Aorta (tissue), 5 donors: Measurements from ENCODE around the gene ANKRD66. TPM values are rescaled to one million over a fixed set of nuclear protein-coding genes. Genes with fewer than 3 reads are reported as not detected.
"Not testable (repeated sequence)": the region's sequence is repeated elsewhere in the genome, so short reads cannot be mapped to it uniquely, and the experiment has no call there.

Experiments used
- ATAC-seq: fragments of 200-7000 bp; cut with Tn5 transposase; one replicate; pipeline ENCODE4 v1.9.1; 2022; ENCODE audit warnings: moderate library complexity; ENCODE audit not compliant: low FRiP score
- DNase-seq, 2 donors: peaks; one replicate each; pipeline ENCODE4 v3.0.0-alpha.2; 2020
- H3K27ac ChIP-seq, 2 donors: one replicate each; pipeline ENCODE4 v1.5.1; 2013; ENCODE audit warnings: low read length in 2 of 2, mild to moderate bottlenecking in 2 of 2, moderate library complexity in 2 of 2, control low read depth in 1 of 2, inconsistent platforms in 1 of 2, low read depth in 1 of 2
- H3K27me3 ChIP-seq, 2 donors: one replicate each; pipeline ENCODE4 v1.6.1; 2013; ENCODE audit warnings: control low read depth in 1 of 2, low read length in 1 of 2, mild to moderate bottlenecking in 1 of 2, moderate library complexity in 1 of 2; ENCODE audit not compliant: insufficient read depth in 2 of 2, control insufficient read depth in 1 of 2
- H3K36me3 ChIP-seq, 2 donors: one replicate each; pipeline ENCODE4 v1.6.1; 2013; ENCODE audit warnings: control low read depth in 1 of 2, low read length in 1 of 2, mild to moderate bottlenecking in 1 of 2; ENCODE audit not compliant: insufficient read depth in 2 of 2, control insufficient read depth in 1 of 2
- H3K4me1 ChIP-seq, 2 donors: one replicate each; pipeline ENCODE4 v1.6.1; 2013; ENCODE audit warnings: low read length in 2 of 2, control low read depth in 1 of 2, mild to moderate bottlenecking in 1 of 2, moderate library complexity in 1 of 2; ENCODE audit not compliant: insufficient read depth in 2 of 2, control insufficient read depth in 1 of 2
- H3K4me3 ChIP-seq, 2 donors: one replicate each; pipeline ENCODE4 v1.5.1; 2013; ENCODE audit warnings: low read length in 2 of 2, control low read depth in 1 of 2, mild to moderate bottlenecking in 1 of 2
- H3K9me3 ChIP-seq: one replicate; pipeline ENCODE4 v1.6.1; 2013; ENCODE audit warnings: mild to moderate bottlenecking, low read length; ENCODE audit not compliant: control insufficient read depth
- WGBS, 2 donors: extraction: QIAGEN DNeasy Blood & Tissue Kit; methylation state at CpG; one replicate each; pipeline ENCODE4 v1.1.7; 2013; 5-methylcytosine and 5-hydroxymethylcytosine counted together
- intact Hi-C, 2 donors: fragments of 100-400 bp; cut with DNase I; formaldehyde crosslinking; loops; one replicate each; pipeline versions ENCODE4 v1.14.2 to v1.15.0; 2022
- polyA plus RNA-seq, 2 donors: library from polyadenylated mRNA; stranded (reverse); fragments of 200-250 nt; gene quantifications; one replicate each; pipeline ENCODE4 v1.2.3, GENCODE V29; 2013
- total RNA-seq, 2 donors: library from RNA; stranded (reverse); fragmentation: NEBNext Ultra II Directional; extraction: Animal tissue kit (Norgen Biotek cat#: 25700); gene quantifications; one replicate each; pipeline ENCODE4 v1.2.1, GENCODE V29; 2021
- donor health status: healthy with polysubstance abuse.
- donor health status: Bipolar disorder and iron deficiency.
- donor health status: DM: no; HTN: no; CAD: no.
- donor health status: DM: no; HTN: no; CAD: no.
- donor health status: DM: yes; HTN: yes; CAD: no.

ANKRD66 gene
- total and polyA plus RNA-seq, 4 donors = not detected

DNA sequence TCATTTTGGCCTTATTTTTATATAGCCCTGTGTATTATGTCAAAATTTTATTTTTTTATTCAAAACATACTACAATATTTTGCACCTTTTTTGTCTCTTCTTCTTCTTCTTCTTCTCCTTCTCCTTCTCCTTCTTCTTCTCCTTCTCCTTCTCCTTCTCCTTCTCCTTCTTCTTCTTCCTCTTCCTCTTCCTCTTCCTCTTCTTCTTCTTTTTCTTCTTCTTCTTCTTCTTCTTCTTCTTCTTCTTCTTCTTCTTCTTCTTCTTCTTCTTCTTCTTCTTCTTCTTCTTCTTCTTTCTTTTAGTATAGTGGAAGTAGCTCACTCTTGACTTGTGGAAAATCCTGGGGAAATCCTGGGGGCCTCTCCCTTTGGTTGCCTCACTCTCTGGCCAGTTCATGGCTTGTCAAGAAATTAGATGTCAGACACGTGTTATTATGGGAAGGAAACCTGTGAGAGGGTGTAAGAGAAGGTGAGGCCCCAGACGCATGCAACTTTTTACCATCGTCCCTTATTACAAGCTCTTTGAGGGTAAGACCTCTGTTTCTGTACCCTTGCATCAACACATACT lies 2.5 kb upstream of the ANKRD66 start:
- H3K36me3 ChIP-seq, ATAC-seq, intact Hi-C loops, H3K4me1 ChIP-seq, H3K27me3 ChIP-seq, H3K4me3 ChIP-seq, DNase-seq, H3K9me3 ChIP-seq, H3K27ac ChIP-seq: not testable (repeated sequence)
- 75 to 76% methylated on average over 3 of the region's 3 CpGs for WGBS, 2 donors

GRCh38 chr6:46745973-46746372 lies 760 bp upstream of the ANKRD66 start:
- Histone ChIP-seq H3K4me1 (no peaks in the 10 kb centered on the region), H3K4me3 (no peak overlapping the region), H3K36me3 (no peaks in the 10 kb centered on the region), H3K27me3 (no peaks in the 10 kb centered on the region), H3K27ac (no peak overlapping the region), H3K9me3 (peaks cover 2% of the 10 kb centered on the region)
- no peak for ATAC-seq
- intact Hi-C loops = no loop called here
- 76 to 79% methylated on average over 2 of the region's 2 CpGs for WGBS, 2 donors
- DNase-seq = no peak

DNA sequence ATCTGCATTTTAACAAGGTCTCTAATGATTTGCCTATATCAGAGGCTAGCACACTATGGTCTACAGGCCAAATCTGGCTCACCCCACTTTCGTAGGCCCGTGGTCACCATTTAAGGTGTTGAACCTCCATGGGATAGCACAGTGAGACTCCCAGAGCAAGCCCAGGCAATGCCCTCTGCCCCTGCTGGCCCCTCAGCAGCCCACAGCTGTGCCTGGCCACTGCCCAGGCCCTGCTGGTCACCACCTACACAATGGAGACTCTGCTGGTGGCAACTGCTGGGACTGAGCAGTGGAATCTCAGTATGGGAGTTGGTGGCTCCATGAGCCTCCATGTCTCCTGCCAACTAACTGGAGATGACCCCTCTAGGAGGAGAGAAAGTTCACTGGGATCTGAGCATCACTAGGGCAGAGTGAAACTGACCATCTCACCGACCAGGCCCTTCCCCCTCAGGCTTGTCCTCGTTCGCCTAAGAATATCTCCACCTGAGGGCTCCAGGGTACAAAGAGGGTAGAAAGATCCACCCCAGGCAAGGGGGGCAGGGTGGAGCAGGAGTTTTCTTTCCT lies 2.3 kb downstream of the ANKRD66 start:
- intact Hi-C loops = no loop called here
- DNase-seq (no peak), ATAC-seq (peak; percentile 36)
- Histone ChIP-seq H3K4me1 (no peaks in the 10 kb centered on the region), H3K36me3 (no peaks in the 10 kb centered on the region), H3K4me3 (no peak overlapping the region), H3K27ac (no peak overlapping the region), H3K9me3 (no peaks in the 10 kb centered on the region), H3K27me3 (no peaks in the 10 kb centered on the region)
- WGBS, 2 donors = 91 to 92% methylated on average over 5 of the region's 5 CpGs

- intact Hi-C loops = no loop called here
- Histone ChIP-seq H3K4me1 (no peaks in the 10 kb centered on the region), H3K27me3 (no peaks in the 10 kb centered on the region), H3K4me3 (no peak overlapping the region), H3K9me3 (no peaks in the 10 kb centered on the region), H3K36me3 (no peaks in the 10 kb centered on the region), H3K27ac (no peak overlapping the region)
- WGBS, 2 donors = 75 to 78% methylated on average over 5 of the region's 5 CpGs
- ATAC-seq = no peak
- no peak for DNase-seq
These were observed 3.0 kb downstream of the ANKRD66 start for GRCh38 chr6:46749731-46750130.

- ATAC-seq = no peak
- Histone ChIP-seq H3K4me1 (no peaks in the 10 kb centered on the region), H3K4me3 (no peak overlapping the region), H3K9me3 (no peaks in the 10 kb centered on the region), H3K27me3 (peaks cover 0 to 2% of the 10 kb centered on the region in 2 donors), H3K27ac (no peak overlapping the region), H3K36me3 (no peaks in the 10 kb centered on the region)
- DNase-seq = no peak
- intact Hi-C loops = no loop called here
- 55 to 70% methylated on average over 3 of the region's 3 CpGs for WGBS, 2 donors
These were observed 4.9 kb downstream of the ANKRD66 start for GRCh38 chr6:46751658-46752057.

DNA sequence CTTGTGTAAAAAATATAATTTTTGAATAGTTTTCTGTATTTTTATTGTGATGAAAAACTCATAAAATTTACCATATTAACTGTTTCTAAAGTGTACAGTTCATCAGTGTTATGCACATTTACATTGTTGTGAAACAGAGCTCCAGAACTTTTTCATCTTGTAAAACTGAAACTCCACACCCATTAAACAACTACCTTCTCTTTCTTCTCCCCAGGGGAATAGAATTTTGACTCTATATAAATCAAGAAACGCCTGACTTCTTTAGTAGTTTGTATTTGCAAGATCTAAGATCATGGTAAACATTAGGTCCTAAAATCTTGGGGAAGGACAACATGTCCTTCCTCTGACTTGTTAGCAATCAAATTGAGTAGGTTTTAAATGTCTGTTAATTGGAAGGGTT lies 9.1 kb downstream of the ANKRD66 start:
- DNase-seq (no peak), ATAC-seq (no peak)
- Histone ChIP-seq H3K4me1 (no peaks in the 10 kb centered on the region), H3K36me3 (no peaks in the 10 kb centered on the region), H3K27me3 (peaks cover 0 to 2% of the 10 kb centered on the region in 2 donors), H3K9me3 (no peaks in the 10 kb centered on the region), H3K27ac (no peak overlapping the region), H3K4me3 (no peak overlapping the region)
- intact Hi-C loops = no loop called here
- 32 to 35% methylated on average over 1 of the region's 1 CpG for WGBS, 2 donors

GRCh38 chr6:46756469-46757213 lies 9.9 kb downstream of the ANKRD66 start:
- ATAC-seq = no peak

DNA sequence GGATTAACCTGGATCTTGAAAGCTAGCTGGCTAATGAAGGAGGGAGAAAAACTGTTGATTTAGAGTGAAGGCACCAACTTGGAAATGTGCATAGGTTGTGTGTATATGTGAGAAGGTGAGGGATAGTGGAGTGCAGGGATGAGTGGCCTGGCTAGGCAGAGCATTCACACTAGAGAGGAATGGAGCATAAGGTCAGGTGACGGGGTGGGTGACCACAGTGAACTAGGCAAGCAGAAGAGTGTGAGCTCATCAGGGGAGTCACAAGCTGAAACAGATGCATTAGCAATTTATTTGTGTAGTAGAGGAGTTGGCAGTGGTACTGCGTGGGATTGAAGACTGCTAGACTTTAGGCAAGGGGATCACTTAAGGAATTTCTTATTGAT lies 10.5 kb downstream of the ANKRD66 start:
- WGBS, 2 donors = 65 to 75% methylated on average over 2 of the region's 2 CpGs
- H3K27ac ChIP-seq = no peak overlapping the region
- H3K27me3 ChIP-seq = peaks cover 0 to 2% of the 10 kb centered on the region in 2 donors
- intact Hi-C loops = no loop called here
- H3K4me3 ChIP-seq = no peak overlapping the region
- no peaks in the 10 kb centered on the region for H3K36me3 ChIP-seq
- peaks cover 3% of the 10 kb centered on the region for H3K9me3 ChIP-seq
- H3K4me1 ChIP-seq = no peaks in the 10 kb centered on the region
- no peak for ATAC-seq
- DNase-seq = no peak

More at GRCh38 chr6:46756469-46757213, 9.9 kb downstream of the ANKRD66 start:
- no peak for DNase-seq
- Histone ChIP-seq H3K27ac (no peak overlapping the region), H3K36me3 (no peaks in the 10 kb centered on the region), H3K27me3 (peaks cover 0 to 2% of the 10 kb centered on the region in 2 donors), H3K4me1 (no peaks in the 10 kb centered on the region), H3K4me3 (no peak overlapping the region), H3K9me3 (peaks cover 3% of the 10 kb centered on the region)
- intact Hi-C loops = no loop called here
- WGBS, 2 donors = 41 to 44% methylated on average over 7 of the region's 7 CpGs
